Activated naive CD8-positive, alpha-beta T cell (primary cell): Measurements from ENCODE around the gene RBM15B.
"Not testable (repeated sequence)": the region's sequence is repeated elsewhere in the genome, so short reads cannot be mapped to it uniquely, and the experiment has no call there.

Experiments used
- H3K27ac Mint-ChIP-seq: one replicate; pipeline ENCODE4 v1.8.0; 2021; ENCODE audit warnings: mixed read lengths
- H3K27me3 Mint-ChIP-seq: one replicate; pipeline ENCODE4 v1.8.0; 2021; ENCODE audit warnings: mixed read lengths
- H3K36me3 Mint-ChIP-seq: one replicate; pipeline ENCODE4 v1.8.0; 2021; ENCODE audit warnings: mixed read lengths
- H3K4me1 Mint-ChIP-seq: one replicate; pipeline ENCODE4 v1.8.0; 2021; ENCODE audit warnings: low read depth, mixed read lengths
- H3K4me3 Mint-ChIP-seq: one replicate; pipeline ENCODE4 v1.8.0; 2021; ENCODE audit warnings: mild to moderate bottlenecking, mixed read lengths
- H3K9me3 Mint-ChIP-seq: one replicate; pipeline ENCODE4 v1.8.0; 2021; ENCODE audit warnings: low read depth, mixed read lengths

Gene RBM15B

GRCh38 chr3:51384726-51385473 is 6.2 kb upstream of the RBM15B start, which contains the start of gene MANF:
Gene MANF (plus strand): TSS chr3:51385291. CDS start chr3:51385343, 52 bp downstream.
- peaks cover 45% of the 10 kb centered on the region for H3K4me1 Mint-ChIP-seq
- peak within 1 kb of the TSS; percentile 99 for H3K4me3 Mint-ChIP-seq
- no peaks in the 10 kb centered on the region for H3K9me3 Mint-ChIP-seq
- H3K36me3 Mint-ChIP-seq: peaks cover 12% of the 10 kb centered on the region
- H3K27ac Mint-ChIP-seq: peak within 1 kb of the TSS; percentile 99
- no peaks in the 10 kb centered on the region for H3K27me3 Mint-ChIP-seq

- Mint-ChIP-seq H3K27me3 (no peaks in the 10 kb centered on the region), H3K27ac (peak overlapping the region; percentile 97), H3K9me3 (no peaks in the 10 kb centered on the region), H3K4me3 (peak overlapping the region; percentile 99), H3K4me1 (peaks cover 50% of the 10 kb centered on the region), H3K36me3 (peaks cover 12% of the 10 kb centered on the region)
These were observed 5.4 kb upstream of the RBM15B start for GRCh38 chr3:51385621-51386091.

DNA sequence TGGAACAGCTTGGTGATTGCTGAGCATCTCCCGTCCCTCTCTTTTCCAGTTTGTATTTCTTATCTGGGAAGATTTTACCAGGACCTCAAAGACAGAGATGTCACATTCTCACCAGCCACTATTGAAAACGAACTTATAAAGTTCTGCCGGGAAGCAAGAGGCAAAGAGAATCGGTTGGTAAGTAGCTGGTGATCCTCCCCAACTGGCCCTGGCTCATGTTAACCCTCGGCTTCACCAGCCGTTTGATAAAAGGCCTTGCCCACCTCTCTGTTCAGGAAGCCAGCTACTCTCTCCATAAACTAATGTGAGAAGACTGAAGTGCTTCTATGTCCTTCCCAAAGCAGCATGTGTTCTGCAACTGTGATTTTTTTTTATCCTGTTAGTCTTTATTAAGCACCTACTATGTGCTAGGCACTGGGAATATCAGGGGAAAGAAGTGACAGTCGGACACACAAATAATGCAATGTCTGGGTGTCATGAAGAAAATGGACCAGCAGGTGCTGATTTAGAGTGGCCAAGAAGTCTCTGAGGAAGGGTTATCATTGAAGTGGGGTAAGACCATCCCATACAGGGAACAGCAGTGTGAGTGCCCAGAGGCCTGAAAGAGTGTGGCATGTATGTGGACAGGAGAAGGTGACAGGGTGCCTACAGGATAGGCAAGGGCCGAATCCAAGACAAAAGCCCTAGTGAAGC is 4.8 kb upstream of the RBM15B start:
- Mint-ChIP-seq H3K27ac (peak overlapping the region; percentile 97), H3K4me3 (peak overlapping the region; percentile 99), H3K27me3 (no peaks in the 10 kb centered on the region), H3K9me3 (no peaks in the 10 kb centered on the region), H3K36me3 (peaks cover 12% of the 10 kb centered on the region), H3K4me1 (peaks cover 52% of the 10 kb centered on the region)

DNA sequence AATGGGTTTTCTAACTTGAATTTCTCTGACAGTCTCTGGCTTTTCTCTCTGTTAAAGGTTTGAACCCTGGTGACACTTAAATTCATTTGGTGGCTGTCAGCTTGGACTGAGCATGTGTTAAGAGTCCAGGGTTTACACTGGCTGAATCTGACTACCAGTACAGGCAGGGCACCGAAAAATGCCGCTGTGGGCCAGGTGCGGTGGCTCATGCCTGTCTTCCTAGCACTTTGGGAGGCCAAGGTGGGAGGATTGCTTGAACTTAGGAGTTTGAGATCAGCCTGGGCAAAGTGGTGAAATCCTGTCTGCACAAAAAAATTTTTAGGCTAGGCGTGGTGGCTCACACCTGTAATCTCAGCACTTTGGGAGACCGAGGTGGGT is 4.2 kb upstream of the RBM15B start:
- peak overlapping the region; percentile 99 for H3K4me3 Mint-ChIP-seq

GRCh38 chr3:51387281-51387680 is 3.8 kb upstream of the RBM15B start:
- peak overlapping the region; percentile 99 for H3K4me3 Mint-ChIP-seq
- peak overlapping the region; percentile 97 for H3K27ac Mint-ChIP-seq
- not testable (repeated sequence) for H3K27me3 Mint-ChIP-seq, H3K9me3 Mint-ChIP-seq
- H3K36me3 Mint-ChIP-seq: peaks cover 12% of the 10 kb centered on the region
- H3K4me1 Mint-ChIP-seq: peaks cover 48% of the 10 kb centered on the region

More for the DNA sequence above, 4.2 kb upstream of the RBM15B start:
- peaks cover 12% of the 10 kb centered on the region for H3K36me3 Mint-ChIP-seq
- H3K4me1 Mint-ChIP-seq: peaks cover 52% of the 10 kb centered on the region
- H3K27ac Mint-ChIP-seq: peak overlapping the region; percentile 97
- H3K9me3 Mint-ChIP-seq: no peaks in the 10 kb centered on the region
- H3K27me3 Mint-ChIP-seq: no peaks in the 10 kb centered on the region

DNA sequence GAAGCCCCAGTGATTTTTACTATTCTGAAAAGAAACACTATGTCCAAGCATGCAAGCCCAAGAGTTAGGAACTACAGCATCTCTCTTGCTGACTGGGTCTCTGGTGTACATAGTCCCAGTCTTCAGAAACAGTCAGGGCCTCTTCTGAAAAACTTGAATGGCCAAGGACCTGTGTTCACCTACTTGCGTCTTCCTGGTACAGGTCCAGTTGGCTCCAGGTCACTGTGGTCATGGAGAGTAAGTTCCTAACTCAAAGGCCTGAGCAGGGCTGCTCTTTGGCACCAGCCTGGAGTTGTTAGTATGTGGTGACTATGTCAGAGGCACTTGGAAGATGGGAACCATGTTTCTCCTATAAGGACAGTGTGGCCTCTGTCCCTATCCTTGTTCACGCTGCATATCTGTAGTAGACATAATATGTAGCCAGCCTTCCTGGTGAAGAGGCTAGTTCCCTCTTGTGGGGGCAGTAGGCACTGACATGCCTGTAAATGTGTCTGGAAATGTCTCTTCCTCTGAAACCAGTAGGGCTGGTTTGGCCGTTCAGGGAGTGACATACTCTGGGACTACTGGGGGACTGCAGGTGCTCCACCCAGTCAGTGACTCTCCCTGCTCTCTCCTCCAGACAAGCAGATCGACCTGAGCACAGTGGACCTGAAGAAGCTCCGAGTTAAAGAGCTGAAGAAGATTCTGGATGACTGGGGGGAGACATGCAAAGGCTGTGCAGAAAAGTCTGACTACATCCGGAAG is 2.6 kb upstream of the RBM15B start:
- no peaks in the 10 kb centered on the region for H3K27me3 Mint-ChIP-seq
- H3K9me3 Mint-ChIP-seq: no peaks in the 10 kb centered on the region
- peaks cover 52% of the 10 kb centered on the region for H3K4me1 Mint-ChIP-seq
- H3K27ac Mint-ChIP-seq: peak overlapping the region; percentile 73
- peak overlapping the region; percentile 40 for H3K4me3 Mint-ChIP-seq
- H3K36me3 Mint-ChIP-seq: peaks cover 14% of the 10 kb centered on the region

GRCh38 chr3:51389423-51390183 is 1.5 kb upstream of the RBM15B start:
- peaks cover 54% of the 10 kb centered on the region for H3K4me1 Mint-ChIP-seq
- no peaks in the 10 kb centered on the region for H3K9me3 Mint-ChIP-seq
- no peaks in the 10 kb centered on the region for H3K27me3 Mint-ChIP-seq
- peaks cover 13% of the 10 kb centered on the region for H3K36me3 Mint-ChIP-seq
- H3K4me3 Mint-ChIP-seq: peak overlapping the region; percentile 42
- peak overlapping the region; percentile 16 for H3K27ac Mint-ChIP-seq

GRCh38 chr3:51390246-51391074 is 625 bp upstream of the RBM15B start:
- Mint-ChIP-seq H3K9me3 (no peaks in the 10 kb centered on the region), H3K27ac (peak overlapping the region; percentile 81), H3K36me3 (peaks cover 18% of the 10 kb centered on the region), H3K4me1 (peaks cover 60% of the 10 kb centered on the region), H3K4me3 (peak overlapping the region; percentile 70), H3K27me3 (no peaks in the 10 kb centered on the region)

- Mint-ChIP-seq H3K4me3 (peak overlapping the region; percentile 83), H3K27ac (peak overlapping the region; percentile 86), H3K36me3 (peaks cover 16% of the 10 kb centered on the region), H3K4me1 (peaks cover 62% of the 10 kb centered on the region), H3K27me3 (no peaks in the 10 kb centered on the region), H3K9me3 (no peaks in the 10 kb centered on the region)
These were observed 675 bp downstream of the RBM15B start for GRCh38 chr3:51391566-51392354.

- Mint-ChIP-seq H3K27me3 (no peaks in the 10 kb centered on the region), H3K36me3 (peaks cover 16% of the 10 kb centered on the region), H3K9me3 (no peaks in the 10 kb centered on the region), H3K4me1 (peaks cover 60% of the 10 kb centered on the region), H3K4me3 (peak overlapping the region; percentile 83), H3K27ac (peak overlapping the region; percentile 72)
These were observed 1.5 kb downstream of the RBM15B start for GRCh38 chr3:51392355-51393133.

GRCh38 chr3:51393134-51393495 is 2.0 kb downstream of the RBM15B start:
- Mint-ChIP-seq H3K27ac (peak overlapping the region; percentile 70), H3K4me3 (peak overlapping the region; percentile 83), H3K36me3 (peaks cover 11% of the 10 kb centered on the region), H3K27me3 (no peaks in the 10 kb centered on the region), H3K9me3 (no peaks in the 10 kb centered on the region), H3K4me1 (peaks cover 55% of the 10 kb centered on the region)

DNA sequence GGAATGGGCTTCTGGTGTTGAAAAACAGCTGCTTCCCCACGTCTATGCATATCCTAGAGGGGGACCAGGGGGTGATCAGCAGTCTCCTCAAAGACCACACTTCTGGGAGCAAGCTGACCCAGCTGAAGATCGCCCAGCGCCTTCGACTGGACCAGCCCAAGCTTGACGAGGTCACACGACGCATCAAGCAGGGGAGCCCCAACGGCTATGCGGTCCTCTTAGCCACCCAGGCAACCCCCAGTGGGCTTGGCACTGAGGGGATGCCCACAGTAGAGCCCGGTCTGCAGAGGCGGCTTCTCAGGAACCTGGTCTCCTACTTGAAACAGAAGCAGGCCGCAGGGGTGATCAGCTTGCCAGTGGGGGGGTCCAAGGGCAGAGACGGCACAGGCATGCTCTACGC is 2.5 kb downstream of the RBM15B start:
- peak overlapping the region; percentile 52 for H3K27ac Mint-ChIP-seq
- no peaks in the 10 kb centered on the region for H3K27me3 Mint-ChIP-seq
- H3K4me3 Mint-ChIP-seq: peak overlapping the region; percentile 76
- H3K36me3 Mint-ChIP-seq: peaks cover 11% of the 10 kb centered on the region
- no peaks in the 10 kb centered on the region for H3K9me3 Mint-ChIP-seq
- H3K4me1 Mint-ChIP-seq: peaks cover 52% of the 10 kb centered on the region
